Prostate gland (tissue), 2 donors: ENCODE results near the gene LRRTM3.

Experiments
- CTCF ChIP-seq, 4 experiments: fragments of 200-600 bp in 2 of 4; fragments of 450-650 bp in 2 of 4; sonication (generic) in 2 of 4; IDR thresholded peaks; 1 replicate in 3 of 4; 2 replicates in 1 of 4; pipeline ENCODE4 v1.5.1; 2016 to 2019; ENCODE audit warnings: antibody characterized with exemption in 4 of 4, mild to moderate bottlenecking in 2 of 4, moderate library complexity in 2 of 4
- POLR2A ChIP-seq: fragments of 450-650 bp; IDR thresholded peaks from one replicate; pipeline ENCODE4 v1.6.1; 2016; ENCODE audit warnings: antibody characterized with exemption, mild to moderate bottlenecking

DNA sequence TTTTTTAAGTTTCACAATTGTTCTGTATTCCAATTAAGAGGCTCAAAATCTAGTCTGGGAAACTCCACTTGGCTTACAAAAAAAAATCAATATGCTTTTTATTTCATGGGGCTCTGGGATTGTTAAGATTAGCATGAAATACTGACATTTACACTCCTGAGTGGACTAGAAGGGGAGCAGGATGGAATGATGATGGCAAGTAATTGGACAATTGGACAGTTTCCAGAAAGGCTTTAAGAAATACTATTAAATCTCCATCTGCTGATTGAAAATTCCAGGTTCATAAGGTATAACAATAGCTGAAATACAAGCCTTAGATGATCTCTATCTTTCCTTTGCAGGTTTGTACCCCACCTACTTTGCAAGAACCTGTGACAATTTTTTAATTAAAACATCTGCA, 184.4 kb downstream of the LRRTM3 start:
- no peak for TF ChIP-seq CTCF (IDR thresholded peaks at IDR 0.05)
- TF ChIP-seq POLR2A = no peak
